ENCODE data around the gene RIOX2.

DNA sequence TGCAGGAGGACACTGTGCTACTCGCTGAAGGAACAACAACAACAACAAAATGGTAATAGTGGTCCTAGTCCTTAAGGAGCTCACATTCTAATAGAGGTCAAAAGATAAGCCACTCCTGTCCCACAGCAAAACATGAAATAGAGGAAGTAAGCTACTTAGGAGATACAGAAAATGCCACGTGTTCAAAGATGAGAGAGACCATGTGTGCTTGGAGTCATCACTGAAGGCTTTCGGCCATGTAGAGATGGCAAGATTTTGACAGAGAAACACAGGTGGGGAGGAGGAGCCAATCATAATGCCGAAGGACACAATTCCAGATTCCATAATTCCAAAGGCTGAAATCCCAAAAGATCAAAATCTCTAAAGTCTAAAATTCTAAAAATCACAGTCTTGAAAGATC is 24.8 kb upstream of the RIOX2 start:
- TF ChIP-seq SPI1 (IDR thresholded peaks at IDR 0.05; ENCODE audit: borderline replicate concordance, low read depth): no peak
- TF ChIP-seq, protein P1, sequence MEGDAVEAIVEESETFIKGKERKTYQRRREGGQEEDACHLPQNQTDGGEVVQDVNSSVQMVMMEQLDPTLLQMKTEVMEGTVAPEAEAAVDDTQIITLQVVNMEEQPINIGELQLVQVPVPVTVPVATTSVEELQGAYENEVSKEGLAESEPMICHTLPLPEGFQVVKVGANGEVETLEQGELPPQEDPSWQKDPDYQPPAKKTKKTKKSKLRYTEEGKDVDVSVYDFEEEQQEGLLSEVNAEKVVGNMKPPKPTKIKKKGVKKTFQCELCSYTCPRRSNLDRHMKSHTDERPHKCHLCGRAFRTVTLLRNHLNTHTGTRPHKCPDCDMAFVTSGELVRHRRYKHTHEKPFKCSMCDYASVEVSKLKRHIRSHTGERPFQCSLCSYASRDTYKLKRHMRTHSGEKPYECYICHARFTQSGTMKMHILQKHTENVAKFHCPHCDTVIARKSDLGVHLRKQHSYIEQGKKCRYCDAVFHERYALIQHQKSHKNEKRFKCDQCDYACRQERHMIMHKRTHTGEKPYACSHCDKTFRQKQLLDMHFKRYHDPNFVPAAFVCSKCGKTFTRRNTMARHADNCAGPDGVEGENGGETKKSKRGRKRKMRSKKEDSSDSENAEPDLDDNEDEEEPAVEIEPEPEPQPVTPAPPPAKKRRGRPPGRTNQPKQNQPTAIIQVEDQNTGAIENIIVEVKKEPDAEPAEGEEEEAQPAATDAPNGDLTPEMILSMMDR (IDR thresholded peaks at IDR 0.05; ENCODE audit: insufficient read depth, low read length): no peak
